ENCODE measurements around the gene ZDHHC14.

ZDHHC14 gene

GRCh38 chr6:157442291-157442690, 61.3 kb downstream of the ZDHHC14 start:
- no peak for DNase-seq (ENCODE audit: low read depth in 1 of 2, low spot score in 1 of 2)

DNA sequence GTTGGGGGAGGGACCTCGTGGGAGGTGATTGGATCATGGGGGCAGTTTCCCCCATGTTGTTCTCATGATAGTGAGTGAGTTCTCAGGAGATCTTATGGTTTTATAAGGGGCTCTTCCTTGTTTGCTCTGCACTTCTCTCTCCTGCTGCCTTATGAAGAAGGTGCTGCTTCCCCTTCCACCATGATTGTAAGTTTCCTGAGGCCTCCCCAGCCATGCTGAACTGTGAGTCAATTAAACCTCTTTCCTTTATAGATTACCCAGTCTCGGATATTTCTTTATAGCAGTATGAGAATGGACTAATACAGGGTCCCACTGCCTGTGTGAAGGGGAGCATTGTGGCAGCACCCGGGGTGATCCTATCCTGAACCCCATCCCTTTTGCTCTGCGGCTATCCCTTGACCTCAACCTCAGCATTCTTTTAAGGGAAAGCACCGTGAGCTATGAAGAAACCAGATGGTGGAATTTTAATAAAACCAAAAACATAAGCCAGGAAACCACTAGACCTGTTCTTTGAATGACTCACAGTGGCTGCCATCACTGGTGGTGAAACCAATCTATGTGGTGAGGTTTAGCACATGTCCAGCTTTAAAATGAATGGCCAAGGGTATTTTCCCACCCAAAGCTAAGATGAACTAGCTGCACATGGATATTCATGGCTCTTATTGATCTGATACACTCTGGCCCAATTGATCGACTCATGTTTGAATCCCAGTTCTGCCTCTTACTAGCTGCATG, 62.2 kb downstream of the ZDHHC14 start:
- DNase-seq (ENCODE audit: low read depth in 1 of 2, low spot score in 1 of 2): no peak

- DNase-seq (ENCODE audit: low read depth in 1 of 2, low spot score in 1 of 2): no peak
Measured at GRCh38 chr6:157445277-157446009, 64.5 kb downstream of the ZDHHC14 start.

DNA sequence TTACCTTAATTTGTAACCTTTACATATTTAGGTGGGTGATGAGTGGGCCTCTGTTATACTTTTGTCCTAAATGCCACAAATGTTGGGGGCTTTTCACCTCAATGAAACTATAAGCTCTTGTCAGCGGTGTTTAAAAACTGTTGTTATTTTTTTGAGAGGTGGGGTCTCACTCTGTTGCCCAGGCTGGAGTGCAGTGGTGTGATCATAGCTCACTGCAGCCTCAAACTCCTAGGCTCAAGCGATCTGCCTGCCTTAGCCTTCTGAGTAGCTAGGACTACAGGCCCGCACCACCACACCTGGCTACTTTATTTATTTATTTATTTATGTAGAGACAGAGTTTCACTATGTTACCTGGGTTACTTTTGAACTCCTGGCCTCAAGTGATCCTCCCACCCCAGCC, 66.7 kb downstream of the ZDHHC14 start:
- no peak for DNase-seq (ENCODE audit: low read depth in 1 of 2, low spot score in 1 of 2)

- DNase-seq (ENCODE audit: low read depth in 1 of 2, low spot score in 1 of 2): no peak
Measured at GRCh38 chr6:157449610-157450009, 68.6 kb downstream of the ZDHHC14 start.

DNA sequence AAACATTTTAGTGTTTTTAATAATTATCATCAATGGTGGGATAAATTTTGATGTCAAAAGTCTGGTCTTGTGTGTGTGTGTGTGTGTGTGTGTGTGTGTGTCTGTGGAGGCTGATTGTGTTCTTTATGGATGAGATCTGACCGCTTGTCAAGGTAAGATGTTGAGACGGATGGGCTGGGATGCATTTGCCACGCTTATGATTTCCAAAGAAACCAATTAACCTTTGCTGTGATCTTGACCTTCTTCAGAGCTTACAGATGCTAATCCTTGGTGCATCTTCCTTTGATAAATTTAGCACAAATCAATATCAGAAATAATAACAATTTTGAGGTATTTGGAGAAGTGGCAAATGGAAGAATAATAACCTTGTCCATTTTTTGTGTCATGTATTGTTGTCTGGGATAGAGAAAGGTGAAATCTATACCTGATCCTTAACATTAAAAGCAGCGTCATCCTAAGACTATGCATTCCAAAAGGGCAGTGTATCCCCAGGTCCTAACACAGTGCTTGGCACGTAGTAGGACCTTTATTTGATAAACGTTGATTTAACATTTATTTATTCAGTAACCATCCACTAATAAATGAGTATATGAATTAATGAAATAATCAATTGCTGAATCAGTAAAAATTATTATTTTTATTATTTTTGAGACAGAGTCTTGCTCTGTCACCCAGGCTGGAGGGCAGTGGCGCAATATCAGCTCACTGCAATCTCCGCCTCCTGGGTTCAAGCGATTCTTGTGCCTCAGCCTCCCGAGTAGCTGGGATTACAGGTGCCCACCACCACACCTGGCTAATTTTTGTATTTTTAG, 70.1 kb downstream of the ZDHHC14 start:
- no peak for DNase-seq (ENCODE audit: low read depth in 1 of 2, low spot score in 1 of 2)

DNA sequence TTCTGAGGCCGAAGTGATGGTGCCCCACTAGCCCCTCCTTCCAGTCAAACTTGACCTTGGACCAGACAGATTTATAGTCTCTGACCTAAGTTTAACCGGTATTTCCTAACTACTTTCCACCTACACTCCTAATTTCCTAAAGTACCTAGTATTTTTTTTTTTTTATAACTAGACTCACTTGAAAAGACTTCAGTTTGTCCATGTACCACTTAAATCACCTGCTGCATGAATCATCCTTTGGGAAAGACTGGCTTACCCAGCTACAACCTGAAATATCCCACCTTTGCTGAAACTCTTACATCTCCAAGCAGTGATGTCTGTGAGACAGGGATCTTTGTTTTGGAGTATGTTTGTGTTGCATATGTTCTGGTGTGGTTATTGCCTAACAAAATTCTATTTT, 71.1 kb downstream of the ZDHHC14 start:
- DNase-seq (ENCODE audit: low read depth in 1 of 2, low spot score in 1 of 2): no peak

DNA sequence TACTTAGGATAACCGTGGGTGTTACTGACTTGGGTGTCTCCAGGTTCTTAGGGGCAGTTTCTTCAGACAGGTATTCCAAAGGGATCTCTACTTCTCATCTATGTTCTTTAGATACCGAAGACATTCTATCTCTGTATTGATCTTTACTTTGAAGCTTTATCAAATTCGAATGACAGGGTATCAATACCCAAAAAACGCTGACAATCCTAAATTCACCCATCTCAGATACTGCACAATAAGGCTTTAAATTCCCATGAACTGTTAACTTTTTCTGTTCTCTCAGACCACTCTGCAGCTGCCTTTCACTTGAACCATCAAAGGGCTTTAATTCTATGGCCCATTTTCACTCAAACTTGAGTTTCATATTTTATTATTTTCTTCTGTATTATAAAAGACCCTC, 72.1 kb downstream of the ZDHHC14 start:
- DNase-seq (ENCODE audit: low read depth in 1 of 2, low spot score in 1 of 2): no peak

DNA sequence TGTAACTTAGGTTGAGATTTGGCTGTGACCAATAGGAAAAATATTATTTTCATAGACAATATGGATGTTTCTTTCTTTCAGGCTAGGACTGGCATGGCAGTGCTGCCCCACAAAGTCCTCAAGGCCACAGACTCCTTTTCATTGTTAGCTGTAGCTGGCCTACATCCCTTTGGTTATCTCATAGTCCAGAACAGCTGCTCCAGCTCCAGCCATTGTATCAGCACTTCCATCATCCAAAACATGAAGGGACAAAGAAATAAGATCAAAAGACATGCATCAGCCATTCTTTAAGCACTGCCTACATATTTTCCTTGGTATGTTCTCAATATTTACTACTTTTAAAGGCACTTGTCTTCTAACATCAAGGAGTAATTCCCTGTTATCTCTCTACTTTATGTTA, 73.0 kb downstream of the ZDHHC14 start:
- no peak for DNase-seq (ENCODE audit: low read depth in 1 of 2, low spot score in 1 of 2)

GRCh38 chr6:157454762-157455714, 74.0 kb downstream of the ZDHHC14 start:
- no peak for DNase-seq (ENCODE audit: low read depth in 1 of 2, low spot score in 1 of 2)

DNA sequence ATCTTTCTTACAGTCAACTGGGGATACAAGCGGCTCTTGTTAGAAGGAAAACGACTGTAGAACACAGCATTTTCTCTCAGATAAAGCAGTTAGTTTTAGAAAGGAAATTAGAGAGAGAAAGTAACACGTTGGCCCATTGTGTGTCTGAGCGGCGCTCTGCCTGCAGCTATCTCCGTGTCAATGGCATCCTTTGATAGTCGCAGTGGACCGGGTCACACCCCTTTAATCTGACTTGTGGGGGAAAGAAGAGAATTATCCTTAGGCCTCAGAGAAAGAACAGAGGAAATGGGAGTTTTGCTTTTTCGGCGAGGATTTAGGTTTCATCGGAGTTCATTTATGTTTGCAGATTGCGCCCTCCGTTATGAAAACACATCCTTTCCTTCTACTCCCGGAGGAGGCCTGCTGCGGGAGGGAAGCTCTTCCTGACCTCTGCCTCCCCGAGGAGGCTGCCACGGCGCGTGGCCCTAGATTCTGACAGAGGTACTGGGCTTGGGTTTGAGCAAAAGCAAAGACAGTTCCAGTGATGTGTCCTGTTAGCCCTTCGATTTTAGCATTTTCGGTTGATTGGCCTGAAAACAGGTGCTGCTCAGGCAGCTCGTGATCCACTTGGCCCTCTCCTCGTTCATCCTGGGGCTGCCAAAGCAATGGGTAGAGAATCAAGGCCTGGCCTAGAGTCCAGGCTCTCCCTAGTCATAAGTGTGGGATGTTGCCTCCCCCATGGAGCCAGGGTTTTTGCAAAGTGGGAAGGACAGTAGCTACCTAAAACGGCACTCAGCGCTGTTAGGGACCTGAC, 74.9 kb downstream of the ZDHHC14 start:
- no peak for DNase-seq (ENCODE audit: low read depth in 1 of 2, low spot score in 1 of 2)

DNA sequence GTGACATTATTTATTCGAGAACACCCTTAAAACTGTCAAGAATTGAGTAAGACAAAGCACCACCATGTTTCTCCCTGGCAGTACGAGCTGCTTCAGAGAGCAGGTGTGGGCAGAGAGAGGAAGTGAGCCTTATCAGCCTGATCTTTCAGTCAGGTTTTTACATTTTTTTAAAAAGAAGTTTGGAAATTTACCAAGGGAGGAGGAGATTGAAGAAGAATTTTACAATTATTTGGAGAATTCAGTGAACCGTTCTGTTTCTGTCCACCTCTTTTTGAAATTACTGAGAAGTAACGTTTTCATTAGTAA, 75.5 kb downstream of the ZDHHC14 start:
- no peak for DNase-seq (ENCODE audit: low read depth in 1 of 2, low spot score in 1 of 2)

GRCh38 chr6:157457787-157458186, 76.8 kb downstream of the ZDHHC14 start:
- no peak for DNase-seq (ENCODE audit: low read depth in 1 of 2, low spot score in 1 of 2)

GRCh38 chr6:157459327-157459726, 78.3 kb downstream of the ZDHHC14 start:
- no peak for DNase-seq (ENCODE audit: low read depth in 1 of 2, low spot score in 1 of 2)

DNA sequence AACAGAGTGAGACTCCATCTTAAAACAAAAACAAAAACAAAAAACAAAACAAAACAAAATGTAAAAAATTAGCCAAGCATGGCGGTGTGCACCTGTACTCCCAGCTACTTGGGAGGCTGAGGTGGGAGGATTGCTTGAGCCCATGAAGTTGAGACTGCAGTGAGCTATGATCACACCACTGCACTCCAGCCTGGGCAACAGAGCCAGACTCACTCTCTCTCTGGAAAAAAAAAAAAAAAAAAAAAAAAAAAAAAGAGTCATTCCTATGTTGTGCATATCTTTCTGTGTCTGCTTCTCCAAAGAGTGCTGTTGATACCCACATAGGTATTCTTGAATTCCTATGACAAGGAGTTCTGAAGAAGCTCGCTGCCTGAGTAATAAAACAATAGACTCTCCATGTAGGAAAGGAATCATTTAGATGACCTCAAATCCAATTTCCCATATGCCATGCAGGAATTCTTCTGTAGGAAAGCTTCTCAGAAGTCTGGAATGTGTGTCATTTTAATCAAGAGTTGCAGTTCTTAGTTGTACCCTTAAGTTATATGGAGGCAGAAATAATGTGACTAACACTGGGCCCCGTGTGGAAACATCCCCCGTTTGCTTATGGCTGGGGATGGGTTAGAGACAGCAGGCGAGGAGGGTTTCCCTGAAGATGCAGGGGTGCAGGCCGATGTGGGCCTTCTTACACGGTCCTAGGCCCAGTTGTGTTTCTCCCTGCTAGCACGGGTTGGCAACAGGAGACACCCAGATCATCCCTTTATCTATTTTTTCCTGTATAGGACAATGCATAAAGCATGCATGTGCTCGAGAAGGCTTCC, 79.4 kb downstream of the ZDHHC14 start:
- no peak for DNase-seq (ENCODE audit: low read depth in 1 of 2, low spot score in 1 of 2)

DNA sequence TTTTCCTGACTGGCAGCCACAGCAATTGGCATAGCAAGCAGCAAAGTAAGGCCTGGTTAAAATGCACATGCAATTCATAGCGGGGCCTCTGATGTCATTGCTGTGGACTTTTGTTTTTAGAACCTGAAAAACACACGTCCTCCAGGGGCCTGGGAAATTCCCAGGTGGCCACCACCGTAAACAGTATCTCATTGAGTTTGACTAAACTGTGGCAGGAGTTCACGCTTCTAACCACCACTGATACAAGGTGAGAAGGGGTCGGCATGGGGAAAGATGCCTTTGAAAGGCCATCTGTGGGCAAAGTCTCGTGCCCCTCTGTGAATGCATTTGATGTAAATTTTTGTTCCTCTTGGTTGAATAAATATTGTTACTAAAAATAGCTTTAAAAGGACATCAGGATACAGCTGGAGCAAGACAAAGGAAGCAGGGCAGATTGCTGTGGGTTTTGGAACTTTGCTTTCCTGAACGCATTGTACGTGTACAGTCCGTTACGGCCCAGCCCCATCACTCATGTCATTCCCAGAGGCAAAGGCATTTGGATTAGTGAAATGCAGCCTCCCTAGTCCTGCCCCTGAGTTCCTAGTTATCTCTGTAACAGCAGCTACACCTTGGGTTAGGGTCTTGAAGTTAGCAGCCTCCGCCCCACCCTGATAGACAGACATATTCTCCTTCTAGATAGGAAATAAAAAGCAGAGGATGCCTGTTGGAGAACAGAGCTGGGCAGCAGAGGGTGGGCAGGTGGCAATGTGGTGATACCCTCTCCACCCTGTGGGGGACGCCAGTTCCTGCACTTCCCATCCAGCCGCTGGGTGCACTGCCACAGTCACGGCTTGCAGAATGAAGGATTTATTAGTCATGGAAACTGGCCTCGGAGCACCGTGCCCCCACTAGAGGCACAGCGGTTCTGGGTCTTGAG, 80.3 kb downstream of the ZDHHC14 start:
- peak in 1 of 2 donors; percentile 29 for DNase-seq (ENCODE audit: low read depth in 1 of 2, low spot score in 1 of 2)

GRCh38 chr6:157462956-157463742, 82.2 kb downstream of the ZDHHC14 start:
- no peak for DNase-seq (ENCODE audit: low read depth in 1 of 2, low spot score in 1 of 2)
